ENCODE results near the gene DOCK2.

The DOCK2 gene

DNA sequence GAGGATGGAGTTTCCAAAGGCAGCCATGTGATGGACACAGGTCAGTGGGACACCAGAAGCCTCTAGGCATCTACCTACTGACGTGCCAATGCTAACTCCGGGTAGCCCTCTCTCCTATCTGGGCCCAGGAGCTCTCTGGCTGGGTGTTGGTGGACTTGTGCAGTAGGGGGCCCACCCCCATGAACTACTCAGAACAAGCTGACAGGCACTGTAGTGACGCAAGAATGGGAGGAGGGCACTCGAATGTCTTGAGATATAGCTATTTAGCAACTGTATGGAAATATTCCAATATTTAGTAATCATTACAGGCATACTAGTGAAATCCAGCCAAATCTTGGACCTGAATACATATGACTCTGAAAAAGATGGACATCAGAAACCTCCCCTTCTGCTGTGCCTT lies 5.7 kb upstream of the DOCK2 start:
- H3K27ac ChIP-seq: no peak overlapping the region
- TF ChIP-seq, protein P1, sequence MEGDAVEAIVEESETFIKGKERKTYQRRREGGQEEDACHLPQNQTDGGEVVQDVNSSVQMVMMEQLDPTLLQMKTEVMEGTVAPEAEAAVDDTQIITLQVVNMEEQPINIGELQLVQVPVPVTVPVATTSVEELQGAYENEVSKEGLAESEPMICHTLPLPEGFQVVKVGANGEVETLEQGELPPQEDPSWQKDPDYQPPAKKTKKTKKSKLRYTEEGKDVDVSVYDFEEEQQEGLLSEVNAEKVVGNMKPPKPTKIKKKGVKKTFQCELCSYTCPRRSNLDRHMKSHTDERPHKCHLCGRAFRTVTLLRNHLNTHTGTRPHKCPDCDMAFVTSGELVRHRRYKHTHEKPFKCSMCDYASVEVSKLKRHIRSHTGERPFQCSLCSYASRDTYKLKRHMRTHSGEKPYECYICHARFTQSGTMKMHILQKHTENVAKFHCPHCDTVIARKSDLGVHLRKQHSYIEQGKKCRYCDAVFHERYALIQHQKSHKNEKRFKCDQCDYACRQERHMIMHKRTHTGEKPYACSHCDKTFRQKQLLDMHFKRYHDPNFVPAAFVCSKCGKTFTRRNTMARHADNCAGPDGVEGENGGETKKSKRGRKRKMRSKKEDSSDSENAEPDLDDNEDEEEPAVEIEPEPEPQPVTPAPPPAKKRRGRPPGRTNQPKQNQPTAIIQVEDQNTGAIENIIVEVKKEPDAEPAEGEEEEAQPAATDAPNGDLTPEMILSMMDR (IDR thresholded peaks at IDR 0.05): no peak
- no peaks in the 10 kb centered on the region for H3K36me3 ChIP-seq
- intact Hi-C loops (cut with DNase I; ENCODE audit: low total_unique reads): no loop called here
- H3K27me3 ChIP-seq: peaks cover 0 to 2% of the 10 kb centered on the region in 2 donors
- H3K4me1 ChIP-seq: peaks cover 0 to 20% (median 0%) of the 10 kb centered on the region in 4 donors
- H3K4me3 ChIP-seq: no peak overlapping the region
- no peaks in the 10 kb centered on the region for H3K9me3 ChIP-seq
- no peak for DNase-seq

DNA sequence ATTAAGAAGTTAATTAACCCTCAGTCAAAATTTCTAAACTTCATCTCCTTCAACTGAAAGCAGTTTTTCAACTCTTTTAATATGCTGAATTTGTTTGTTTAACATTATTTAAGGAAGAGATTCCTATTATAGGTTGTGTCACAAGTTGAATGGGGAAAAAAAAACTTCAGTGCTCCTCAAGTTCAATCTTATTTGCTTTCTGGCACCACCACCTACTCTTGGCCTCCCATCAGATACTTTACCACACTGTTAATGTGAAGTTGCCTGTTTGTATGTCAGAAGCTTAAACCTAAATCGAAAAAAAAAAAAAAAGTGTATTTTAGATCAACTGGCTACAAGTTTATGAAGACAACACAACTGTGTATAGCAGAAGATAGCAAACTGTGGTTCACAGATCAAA lies 4.1 kb upstream of the DOCK2 start:
- Histone ChIP-seq H3K27ac (no peak overlapping the region), H3K27me3 (peaks cover 0 to 18% of the 10 kb centered on the region in 2 donors), H3K9me3 (no peaks in the 10 kb centered on the region), H3K4me1 (peaks cover 0 to 14% (median 7%) of the 10 kb centered on the region in 4 donors), H3K36me3 (no peaks in the 10 kb centered on the region), H3K4me3 (no peak overlapping the region)
- intact Hi-C loops (cut with DNase I; ENCODE audit: low total_unique reads): no loop called here
- no peak for DNase-seq
- TF ChIP-seq, protein P1 (IDR thresholded peaks at IDR 0.05): no peak

DNA sequence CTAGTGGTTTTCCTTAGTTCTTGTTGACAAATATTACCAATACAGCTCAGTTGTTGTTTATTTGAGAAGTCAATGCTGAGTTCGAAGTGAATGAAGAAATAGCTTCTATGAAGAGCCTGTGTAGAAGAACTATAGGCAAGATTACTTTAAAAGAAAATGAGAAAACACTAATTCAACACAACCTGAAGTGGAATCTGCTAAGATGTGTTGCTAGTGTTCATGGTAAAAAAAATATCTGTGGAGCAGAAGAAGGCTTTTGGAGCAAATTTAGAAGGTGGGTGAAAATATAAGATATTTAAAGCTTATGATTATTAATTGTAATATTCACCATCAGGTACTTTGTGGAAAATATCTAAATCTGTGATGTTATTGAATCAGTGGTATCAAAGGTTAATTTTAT lies 2.5 kb upstream of the DOCK2 start:
- Histone ChIP-seq H3K4me1 (peaks cover 0 to 12% (median 7%) of the 10 kb centered on the region in 4 donors), H3K4me3 (no peak overlapping the region), H3K9me3 (peaks cover 0 to 4% (median 0%) of the 10 kb centered on the region in 3 donors), H3K27me3 (peaks cover 0 to 29% of the 10 kb centered on the region in 2 donors), H3K36me3 (no peaks in the 10 kb centered on the region), H3K27ac (no peak overlapping the region)
- TF ChIP-seq, protein P1 (IDR thresholded peaks at IDR 0.05): no peak
- DNase-seq: no peak
- intact Hi-C loops (cut with DNase I; ENCODE audit: low total_unique reads): no loop called here

DNA sequence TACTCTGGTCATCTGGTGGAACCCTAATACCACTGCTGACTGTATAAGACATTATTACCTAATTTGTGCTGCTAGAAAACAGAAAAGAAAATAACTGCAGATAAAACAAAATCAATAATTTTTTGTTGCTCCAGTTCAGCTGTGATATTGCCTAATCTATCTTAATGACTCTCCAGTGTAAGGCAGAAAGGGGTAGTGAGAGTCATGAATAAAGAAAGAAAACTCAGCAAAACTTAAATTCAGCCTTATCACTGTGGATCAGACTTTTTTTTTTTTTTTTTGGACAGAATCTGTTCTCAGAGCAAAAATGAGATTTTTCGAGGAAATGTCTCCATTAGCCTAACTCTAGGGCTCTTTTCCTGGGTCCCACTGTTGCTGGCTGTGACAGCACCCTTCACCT lies 1.1 kb upstream of the DOCK2 start:
- DNase-seq: no peak
- H3K27ac ChIP-seq: no peak overlapping the region
- no peak overlapping the region for H3K4me3 ChIP-seq
- no peaks in the 10 kb centered on the region for H3K36me3 ChIP-seq
- H3K4me1 ChIP-seq: peaks cover 0 to 7% (median 7%) of the 10 kb centered on the region in 4 donors
- peaks cover 0 to 29% of the 10 kb centered on the region in 2 donors for H3K27me3 ChIP-seq
- H3K9me3 ChIP-seq: peaks cover 0 to 9% (median 0%) of the 10 kb centered on the region in 3 donors
- TF ChIP-seq, protein P1 (IDR thresholded peaks at IDR 0.05): no peak
- intact Hi-C loops (cut with DNase I; ENCODE audit: low total_unique reads): no loop called here

DNA sequence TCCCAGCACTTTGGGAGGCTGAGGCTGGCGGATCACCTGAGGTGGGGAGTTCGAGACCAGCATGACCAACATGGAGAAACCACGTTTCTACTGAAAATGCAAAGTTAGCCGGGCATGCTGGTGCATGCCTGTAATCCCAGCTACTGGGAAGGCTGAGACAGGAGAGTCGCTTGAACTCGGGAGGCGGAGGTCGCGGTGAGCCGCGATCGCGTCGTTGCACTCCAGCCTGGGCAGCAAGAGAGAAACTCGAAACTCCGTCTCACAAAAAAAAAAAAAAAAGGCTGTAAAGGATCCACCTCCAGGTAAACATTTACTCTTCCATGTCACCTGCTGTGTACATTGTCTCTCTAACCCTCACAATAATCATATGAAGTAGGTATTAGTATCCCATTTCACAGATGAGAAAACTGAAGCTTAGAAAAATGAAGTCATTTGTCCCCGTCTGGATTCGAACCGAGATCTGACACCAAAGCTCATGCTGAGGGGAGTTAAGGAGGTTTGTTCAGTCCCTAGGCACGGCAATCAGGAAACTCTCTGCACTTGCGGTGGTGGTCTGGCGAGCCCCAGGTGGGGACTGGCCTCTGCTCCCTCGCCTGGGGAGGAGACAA lies 494 bp upstream of the DOCK2 start:
- intact Hi-C loops (cut with DNase I; ENCODE audit: low total_unique reads): no loop called here
- no peak overlapping the region for H3K27ac ChIP-seq
- TF ChIP-seq, protein P1 (IDR thresholded peaks at IDR 0.05): no peak
- H3K4me1 ChIP-seq: peaks cover 0 to 7% (median 7%) of the 10 kb centered on the region in 4 donors
- peaks cover 0 to 29% of the 10 kb centered on the region in 2 donors for H3K27me3 ChIP-seq
- H3K4me3 ChIP-seq: peak overlapping the region; percentile 35 to 39
- H3K36me3 ChIP-seq: no peaks in the 10 kb centered on the region
- DNase-seq: no peak
- H3K9me3 ChIP-seq: peaks cover 0 to 9% (median 0%) of the 10 kb centered on the region in 3 donors

Measured in tibial artery (tissue), 4 donors.